SK-N-SH (cell line): Measurements from ENCODE around the gene LINC00237. TPM values are rescaled to one million over a fixed set of nuclear protein-coding genes. Genes with fewer than 3 reads are reported as not detected.

ENCODE experiments used
- CTCF ChIA-PET: fragments of 300-600, 350-600 bp; formaldehyde crosslinking; extraction: SDS; loops from one replicate; lab custom pipeline; 2021; lab: Yijun Ruan, JAX
- POLR2A ChIA-PET: fragments of 350-600 bp; sonication (Branson Sonifier 250); formaldehyde crosslinking; extraction: SDS; loops from one replicate; lab custom pipeline; 2020; ENCODE audit warnings: antibody characterized with exemption, inconsistent platforms; lab: Yijun Ruan, JAX
- DNase-seq: peaks from one replicate; pipeline ENCODE4 v3.0.0; 2012
- H2AFZ ChIP-seq: fragments of 200-600 bp; sonication (generic); 2 replicates; pipeline ENCODE4 v1.8.1; 2016; ENCODE audit warnings: antibody characterized with exemption, mild to moderate bottlenecking, low read depth
- H3F3A ChIP-seq: fragments of 200-600 bp; sonication (generic); replicated peaks from 2 replicates; pipeline ENCODE3; 2016; ENCODE audit warnings: antibody characterized with exemption, mild to moderate bottlenecking; ENCODE audit not compliant: insufficient read depth
- H3K27ac ChIP-seq, 2 experiments: fragments of 200-500 bp in 1 of 2; fragments of 200-600 bp in 1 of 2; sonication (Bioruptor generic) in 1 of 2; sonication (generic), shearing (Covaris generic) in 1 of 2; 2 replicates each; pipeline versions ENCODE4 v1.5.1 to v1.6.1; 2014 to 2016; ENCODE audit warnings: low read depth in 2 of 2, inconsistent platforms in 1 of 2, low read length in 1 of 2, mild to moderate bottlenecking in 1 of 2, mixed read lengths in 1 of 2
- H3K27me3 ChIP-seq: fragments of 200-600 bp; sonication (generic), shearing (Covaris generic); 2 replicates; pipeline ENCODE4 v1.6.1; 2016; ENCODE audit warnings: mixed run types; ENCODE audit not compliant: insufficient read depth
- H3K36me3 ChIP-seq, 2 experiments: fragments of 200-500 bp in 1 of 2; fragments of 200-600 bp in 1 of 2; sonication (Bioruptor generic) in 1 of 2; sonication (generic) in 1 of 2; replicated peaks in 1 of 2; 2 replicates each; pipeline versions ENCODE3 to v1.5.1; 2014 to 2016; ENCODE audit warnings: low read length in 1 of 2, mild to moderate bottlenecking in 1 of 2; ENCODE audit not compliant: insufficient read depth in 2 of 2, control insufficient read depth in 1 of 2
- H3K4me1 ChIP-seq, 2 experiments: fragments of 200-500 bp in 1 of 2; fragments of 200-600 bp in 1 of 2; sonication (Bioruptor generic) in 1 of 2; sonication (generic), shearing (Covaris generic) in 1 of 2; 2 replicates each; pipeline versions ENCODE4 v1.5.1 to v1.6.1; 2014 to 2016; ENCODE audit warnings: low read depth in 1 of 2, low read length in 1 of 2, mixed run types in 1 of 2; ENCODE audit not compliant: insufficient read depth in 2 of 2, control insufficient read depth in 1 of 2
- H3K4me2 ChIP-seq: fragments of 200-600 bp; sonication (generic), shearing (Covaris generic); 2 replicates; pipeline ENCODE4 v1.6.1; 2017; ENCODE audit warnings: mixed run types
- H3K4me3 ChIP-seq, 2 experiments: fragments of 200-500 bp in 1 of 2; fragments of 200-600 bp in 1 of 2; sonication (Bioruptor generic) in 1 of 2; sonication (generic), shearing (Covaris generic) in 1 of 2; 2 replicates each; pipeline versions ENCODE4 v1.5.1 to v1.8.1; 2014 to 2016; ENCODE audit warnings: low read depth in 2 of 2, inconsistent platforms in 1 of 2, low read length in 1 of 2, mild to moderate bottlenecking in 1 of 2, mixed read lengths in 1 of 2, moderate library complexity in 1 of 2
- H3K79me2 ChIP-seq: fragments of 200-600 bp; sonication (generic); 2 replicates; pipeline ENCODE4 v1.8.1; 2017; ENCODE audit warnings: mild to moderate bottlenecking; ENCODE audit not compliant: insufficient read depth
- H3K9ac ChIP-seq: fragments of 200-600 bp; sonication (generic); 2 replicates; pipeline ENCODE4 v1.6.1; 2017; ENCODE audit warnings: mixed run types
- H3K9me2 ChIP-seq: fragments of 200-600 bp; sonication (generic); 2 replicates; pipeline ENCODE4 v1.6.1; 2017; ENCODE audit warnings: mixed run types
- H3K9me3 ChIP-seq: fragments of 200-600 bp; sonication (generic); 2 replicates; pipeline ENCODE4 v1.6.1; 2017; ENCODE audit warnings: mixed run types, mild to moderate bottlenecking, moderate library complexity
- H4K20me1 ChIP-seq: fragments of 200-600 bp; sonication (generic); 2 replicates; pipeline ENCODE4 v1.6.1; 2017; ENCODE audit warnings: mild to moderate bottlenecking, mixed run types; ENCODE audit not compliant: insufficient read depth
- CHD2 ChIP-seq: fragments of 150-350 bp; IDR thresholded peaks from 2 replicates; pipeline ENCODE4 v1.6.1; 2018; ENCODE audit warnings: low read length; ENCODE audit not compliant: partially characterized antibody
- CTCF ChIP-seq: fragments of 200-600 bp; sonication (generic); IDR thresholded peaks from 2 replicates; pipeline ENCODE4 v1.6.1; 2017; ENCODE audit warnings: antibody characterized with exemption, mild to moderate bottlenecking, moderate library complexity
- EZH2phosphoT487 ChIP-seq: fragments of 200-600 bp; sonication (generic); IDR thresholded peaks from 2 replicates; pipeline ENCODE4 v1.6.1; 2017; ENCODE audit warnings: low read depth, mixed run types, mild to moderate bottlenecking, antibody characterized with exemption, moderate library complexity, borderline replicate concordance
- JUND ChIP-seq: IDR thresholded peaks from 2 replicates; pipeline ENCODE4 v1.4.0; 2012
- REST ChIP-seq: IDR thresholded peaks from 2 replicates; pipeline ENCODE4 v1.6.1; 2012; ENCODE audit warnings: mild to moderate bottlenecking, low read depth, low read length, moderate library complexity
- RFX5 ChIP-seq: IDR thresholded peaks from 2 replicates; pipeline ENCODE4 v1.6.1; 2012; ENCODE audit warnings: mild to moderate bottlenecking, improper control_type of control experiment, low read length
- RXRA ChIP-seq: IDR thresholded peaks from 2 replicates; pipeline ENCODE4 v1.4.0; 2012; ENCODE audit warnings: low read depth, mild to moderate bottlenecking, borderline replicate concordance
- SIN3A ChIP-seq: IDR thresholded peaks from 2 replicates; pipeline ENCODE4 v1.6.1; 2012; ENCODE audit warnings: low read depth, mild to moderate bottlenecking, low read length, moderate library complexity, borderline replicate concordance
- TCF12 ChIP-seq: IDR thresholded peaks from 2 replicates; pipeline ENCODE4 v1.4.0; 2012
- USF2 ChIP-seq: fragments of 150-350 bp; IDR thresholded peaks from 2 replicates; pipeline ENCODE4 v1.6.1; 2017; ENCODE audit warnings: antibody characterized with exemption, low read length, low read depth, borderline replicate concordance
- WGBS: methylation state at CpG from one replicate; pipeline ENCODE4 v1.1.6; 2017; ENCODE audit warnings: low lambda C conversion rate; 5-methylcytosine and 5-hydroxymethylcytosine counted together
- polyA plus RNA-seq, 3 experiments: library from polyadenylated mRNA; depleted of rRNA; stranded (reverse); fragments of >200 nt; gene quantifications; 2 replicates each; pipeline ENCODE4 v1.2.3, GENCODE V29; 2012

Gene LINC00237
- polyA plus RNA-seq, 1 of the 3 experiments (the other 2 are of a cell fraction), result not detected

GRCh38 chr20:21101453-21101931 is 4.7 kb downstream of the LINC00237 start:
- ChIA-PET CTCF (interaction anchor here (1.2 to 2.8 kb wide), 5 partner anchors 9 to 514 kb away, joined by 3 to 11 read pairs (median 5); no protein-coding TSS in a partner anchor), POLR2A (no interaction called here)
- DNase-seq, result peak; percentile 54
- no peak overlapping the region for H3K9ac ChIP-seq
- H3K9me3 ChIP-seq, result no peaks in the 10 kb centered on the region
- H3K79me2 ChIP-seq, result no peaks in the 10 kb centered on the region
- H3F3A ChIP-seq, result no peaks in the 10 kb centered on the region
- H3K36me3 ChIP-seq, result no peaks in the 10 kb centered on the region
- peaks cover 0 to 23% of the 10 kb centered on the region in 2 experiments; a peak in 1 of 4 replicates for H3K4me1 ChIP-seq
- H3K27me3 ChIP-seq, result peaks cover 83% of the 10 kb centered on the region
- H4K20me1 ChIP-seq, result no peaks in the 10 kb centered on the region
- TF ChIP-seq RXRA, result no peak
- TF ChIP-seq RFX5, result no peak
- no peak for TF ChIP-seq CTCF
- no peak for TF ChIP-seq SIN3A
- TF ChIP-seq CHD2, result no peak
- no peak for TF ChIP-seq TCF12
- no peak for TF ChIP-seq EZH2phosphoT487
- no peak for TF ChIP-seq REST
- TF ChIP-seq JUND, result no peak
- no peak for TF ChIP-seq USF2
- no peak overlapping the region for H2AFZ ChIP-seq
- H3K27ac ChIP-seq, result no peak overlapping the region
- WGBS, result 52% methylated on average over 12 of the region's 35 CpGs
- peak overlapping the region; percentile 72 for H3K4me2 ChIP-seq
- peak overlapping the region in 1 of 2 experiments; percentile 3; a peak in 2 of 4 replicates for H3K4me3 ChIP-seq
- no peaks in the 10 kb centered on the region for H3K9me2 ChIP-seq
